ENCODE measurements around the gene CTDP1. TPM values are rescaled to one million over a fixed set of nuclear protein-coding genes. Genes with fewer than 3 reads are reported as not detected.
A peak's percentile ranks its signal among the peaks of the same experiment; 100 is the strongest.

Gene CTDP1
- total and polyA plus RNA-seq, 5 donors from 2014 or later = 12.9 to 59.7 (median 16.7) TPM

- Histone ChIP-seq H3K9me3 (ENCODE audit: control insufficient read depth in 2 of 2, low read length in 2 of 2) (peaks cover 0 to 23% of the 10 kb centered on the region in 2 experiments), H3K36me3 (ENCODE audit: control insufficient read depth, insufficient read depth, low read length) (peaks cover 59% of the 10 kb centered on the region), H3K4me3 (ENCODE audit: low read depth, low read length) (no peak overlapping the region), H3K27me3 (ENCODE audit: control insufficient read depth, insufficient read depth, low read length) (no peaks in the 10 kb centered on the region), H3K4me1 (ENCODE audit: control insufficient read depth, insufficient read depth, low read length, poor library complexity, severe bottlenecking) (no peaks in the 10 kb centered on the region), H3K27ac (ENCODE audit: insufficient read depth, low read length, poor library complexity, severe bottlenecking) (no peak overlapping the region)
- DNase-seq = no peak
- Mint-ChIP-seq H3K27me3 (no peaks in the 10 kb centered on the region), H3K9me3 (peaks cover 0 to 18% (median 4%) of the 10 kb centered on the region in 7 donors), H3K4me1 (peaks cover 0 to 7% (median 0%) of the 10 kb centered on the region in 4 donors), H3K36me3 (peaks cover 50% of the 10 kb centered on the region), H3K27ac (peak overlapping the region in 1 of 3 donors; percentile 58), H3K4me3 (no peak overlapping the region)
- ATAC-seq (ENCODE audit: low read depth in 2 of 2) = no peak
Measured at GRCh38 chr18:79744625-79745024, 65.0 kb downstream of the CTDP1 start.

GRCh38 chr18:79746730-79747129 is 67.1 kb downstream of the CTDP1 start:
- Mint-ChIP-seq H3K9me3 (peaks cover 0 to 16% (median 4%) of the 10 kb centered on the region in 7 donors), H3K4me3 (no peak overlapping the region), H3K27me3 (no peaks in the 10 kb centered on the region), H3K4me1 (peaks cover 0 to 7% (median 0%) of the 10 kb centered on the region in 4 donors), H3K36me3 (peaks cover 45% of the 10 kb centered on the region), H3K27ac (no peak overlapping the region)
- Histone ChIP-seq H3K27me3 (ENCODE audit: control insufficient read depth, insufficient read depth, low read length) (no peaks in the 10 kb centered on the region), H3K9me3 (ENCODE audit: control insufficient read depth in 2 of 2, low read length in 2 of 2) (peaks cover 0 to 12% of the 10 kb centered on the region in 2 experiments), H3K27ac (ENCODE audit: insufficient read depth, low read length, poor library complexity, severe bottlenecking) (no peak overlapping the region), H3K36me3 (ENCODE audit: control insufficient read depth, insufficient read depth, low read length) (peaks cover 51% of the 10 kb centered on the region), H3K4me3 (ENCODE audit: low read depth, low read length) (no peak overlapping the region), H3K4me1 (ENCODE audit: control insufficient read depth, insufficient read depth, low read length, poor library complexity, severe bottlenecking) (no peaks in the 10 kb centered on the region)
- ATAC-seq (ENCODE audit: low read depth in 2 of 2) = no peak
- DNase-seq = no peak

- peaks cover 0 to 7% of the 10 kb centered on the region in 2 experiments for H3K9me3 ChIP-seq (ENCODE audit: control insufficient read depth in 2 of 2, low read length in 2 of 2)
- Mint-ChIP-seq H3K4me3 (no peak overlapping the region), H3K27me3 (no peaks in the 10 kb centered on the region), H3K36me3 (peaks cover 42% of the 10 kb centered on the region), H3K4me1 (peaks cover 0 to 7% (median 0%) of the 10 kb centered on the region in 4 donors), H3K27ac (no peak overlapping the region), H3K9me3 (peaks cover 0 to 17% (median 4%) of the 10 kb centered on the region in 7 donors)
- H3K27me3 ChIP-seq (ENCODE audit: control insufficient read depth, insufficient read depth, low read length) = no peaks in the 10 kb centered on the region
- no peak overlapping the region for H3K4me3 ChIP-seq (ENCODE audit: low read depth, low read length)
- peaks cover 46% of the 10 kb centered on the region for H3K36me3 ChIP-seq (ENCODE audit: control insufficient read depth, insufficient read depth, low read length)
- H3K27ac ChIP-seq (ENCODE audit: insufficient read depth, low read length, poor library complexity, severe bottlenecking) = no peak overlapping the region
- H3K4me1 ChIP-seq (ENCODE audit: control insufficient read depth, insufficient read depth, low read length, poor library complexity, severe bottlenecking) = no peaks in the 10 kb centered on the region
- ATAC-seq (ENCODE audit: low read depth in 2 of 2) (no peak), DNase-seq (no peak)
Measured at GRCh38 chr18:79747156-79747845, 67.7 kb downstream of the CTDP1 start.

- H3K4me1 Mint-ChIP-seq = peaks cover 0 to 7% (median 0%) of the 10 kb centered on the region in 4 donors
- Histone ChIP-seq H3K4me1 (ENCODE audit: control insufficient read depth, insufficient read depth, low read length, poor library complexity, severe bottlenecking) (no peaks in the 10 kb centered on the region), H3K4me3 (ENCODE audit: low read depth, low read length) (no peak overlapping the region), H3K27ac (ENCODE audit: insufficient read depth, low read length, poor library complexity, severe bottlenecking) (no peak overlapping the region), H3K27me3 (ENCODE audit: control insufficient read depth, insufficient read depth, low read length) (no peaks in the 10 kb centered on the region), H3K36me3 (ENCODE audit: control insufficient read depth, insufficient read depth, low read length) (peaks cover 48% of the 10 kb centered on the region), H3K9me3 (ENCODE audit: control insufficient read depth in 2 of 2, low read length in 2 of 2) (peaks cover 0 to 7% of the 10 kb centered on the region in 2 experiments)
- no peak overlapping the region for H3K4me3 Mint-ChIP-seq
- H3K9me3 Mint-ChIP-seq = peaks cover 0 to 14% (median 4%) of the 10 kb centered on the region in 7 donors
- DNase-seq (no peak), ATAC-seq (ENCODE audit: low read depth in 2 of 2) (no peak)
- no peaks in the 10 kb centered on the region for H3K27me3 Mint-ChIP-seq
- no peak overlapping the region for H3K27ac Mint-ChIP-seq
- peaks cover 40% of the 10 kb centered on the region for H3K36me3 Mint-ChIP-seq
Measured at GRCh38 chr18:79748321-79749180, 68.9 kb downstream of the CTDP1 start.

GRCh38 chr18:79749251-79750191 is 69.9 kb downstream of the CTDP1 start:
- H3K4me1 Mint-ChIP-seq = peaks cover 0 to 1% (median 0%) of the 10 kb centered on the region in 4 donors
- peaks cover 38% of the 10 kb centered on the region for H3K36me3 Mint-ChIP-seq

GRCh38 chr18:79750980-79751571 is 71.5 kb downstream of the CTDP1 start:
- H3K9me3 Mint-ChIP-seq = peaks cover 0 to 7% (median 1%) of the 10 kb centered on the region in 7 donors
- H3K27ac ChIP-seq (ENCODE audit: insufficient read depth, low read length, poor library complexity, severe bottlenecking) = no peak overlapping the region
- H3K4me1 Mint-ChIP-seq = no peaks in the 10 kb centered on the region
- H3K27me3 ChIP-seq (ENCODE audit: control insufficient read depth, insufficient read depth, low read length) = no peaks in the 10 kb centered on the region
- ATAC-seq (ENCODE audit: low read depth in 2 of 2) (no peak), DNase-seq (no peak)
- peaks cover 62% of the 10 kb centered on the region for H3K36me3 ChIP-seq (ENCODE audit: control insufficient read depth, insufficient read depth, low read length)
- no peaks in the 10 kb centered on the region for H3K4me1 ChIP-seq (ENCODE audit: control insufficient read depth, insufficient read depth, low read length, poor library complexity, severe bottlenecking)
- H3K9me3 ChIP-seq (ENCODE audit: control insufficient read depth in 2 of 2, low read length in 2 of 2) = no peaks in the 10 kb centered on the region
- H3K36me3 Mint-ChIP-seq = peaks cover 47% of the 10 kb centered on the region
- no peak overlapping the region for H3K4me3 ChIP-seq (ENCODE audit: low read depth, low read length)
- no peak overlapping the region for H3K4me3 Mint-ChIP-seq
- no peak overlapping the region for H3K27ac Mint-ChIP-seq
- no peaks in the 10 kb centered on the region for H3K27me3 Mint-ChIP-seq

More at GRCh38 chr18:79749251-79750191, 69.9 kb downstream of the CTDP1 start:
- Histone ChIP-seq H3K4me3 (ENCODE audit: low read depth, low read length) (no peak overlapping the region), H3K4me1 (ENCODE audit: control insufficient read depth, insufficient read depth, low read length, poor library complexity, severe bottlenecking) (no peaks in the 10 kb centered on the region), H3K27me3 (ENCODE audit: control insufficient read depth, insufficient read depth, low read length) (no peaks in the 10 kb centered on the region), H3K9me3 (ENCODE audit: control insufficient read depth in 2 of 2, low read length in 2 of 2) (peaks cover 0 to 3% of the 10 kb centered on the region in 2 experiments), H3K27ac (ENCODE audit: insufficient read depth, low read length, poor library complexity, severe bottlenecking) (no peak overlapping the region), H3K36me3 (ENCODE audit: control insufficient read depth, insufficient read depth, low read length) (peaks cover 51% of the 10 kb centered on the region)
- no peaks in the 10 kb centered on the region for H3K27me3 Mint-ChIP-seq
- H3K4me3 Mint-ChIP-seq = no peak overlapping the region
- H3K27ac Mint-ChIP-seq = no peak overlapping the region
- no peak for ATAC-seq (ENCODE audit: low read depth in 2 of 2)
- H3K9me3 Mint-ChIP-seq = peaks cover 0 to 9% (median 1%) of the 10 kb centered on the region in 7 donors
- no peak for DNase-seq
